GM18511 (cell line): ENCODE results near the gene UTS2.

Experiments
- ATAC-seq: cut with Tn5 transposase; IDR thresholded peaks from one replicate; pipeline ENCODE4 v1.9.1; 2021; ENCODE audit warnings: mild to moderate bottlenecking, moderate library complexity; ENCODE audit not compliant: unreplicated experiment

Gene UTS2

DNA sequence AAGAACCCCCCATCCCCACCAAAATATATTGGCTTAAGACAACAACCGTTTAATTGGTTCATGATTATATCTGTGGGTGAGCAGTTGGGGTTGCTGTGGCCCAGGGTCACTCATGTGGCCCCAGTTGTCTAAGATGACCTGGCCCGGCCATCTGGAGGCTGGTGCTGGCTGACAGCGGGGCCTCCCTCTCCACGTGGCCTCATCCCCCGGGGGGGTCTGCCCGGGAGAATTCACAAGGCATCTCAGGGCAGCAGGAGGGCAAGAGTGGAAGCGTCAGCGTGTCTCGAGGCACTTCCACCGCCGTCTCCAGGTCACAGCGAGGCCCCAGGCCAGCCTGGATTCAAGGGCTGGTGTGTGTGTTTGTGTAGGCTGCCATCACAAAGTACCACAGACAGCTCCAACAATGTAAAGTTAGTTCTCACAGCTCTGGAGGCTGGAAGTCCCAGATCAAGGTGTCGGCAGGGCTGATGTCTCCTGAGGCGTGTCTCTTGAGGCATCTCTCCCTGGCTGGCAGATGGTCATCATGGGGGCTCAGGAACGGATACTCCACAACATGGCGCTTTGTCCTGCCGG, 11.0 kb upstream of the UTS2 start:
- no peak for ATAC-seq

DNA sequence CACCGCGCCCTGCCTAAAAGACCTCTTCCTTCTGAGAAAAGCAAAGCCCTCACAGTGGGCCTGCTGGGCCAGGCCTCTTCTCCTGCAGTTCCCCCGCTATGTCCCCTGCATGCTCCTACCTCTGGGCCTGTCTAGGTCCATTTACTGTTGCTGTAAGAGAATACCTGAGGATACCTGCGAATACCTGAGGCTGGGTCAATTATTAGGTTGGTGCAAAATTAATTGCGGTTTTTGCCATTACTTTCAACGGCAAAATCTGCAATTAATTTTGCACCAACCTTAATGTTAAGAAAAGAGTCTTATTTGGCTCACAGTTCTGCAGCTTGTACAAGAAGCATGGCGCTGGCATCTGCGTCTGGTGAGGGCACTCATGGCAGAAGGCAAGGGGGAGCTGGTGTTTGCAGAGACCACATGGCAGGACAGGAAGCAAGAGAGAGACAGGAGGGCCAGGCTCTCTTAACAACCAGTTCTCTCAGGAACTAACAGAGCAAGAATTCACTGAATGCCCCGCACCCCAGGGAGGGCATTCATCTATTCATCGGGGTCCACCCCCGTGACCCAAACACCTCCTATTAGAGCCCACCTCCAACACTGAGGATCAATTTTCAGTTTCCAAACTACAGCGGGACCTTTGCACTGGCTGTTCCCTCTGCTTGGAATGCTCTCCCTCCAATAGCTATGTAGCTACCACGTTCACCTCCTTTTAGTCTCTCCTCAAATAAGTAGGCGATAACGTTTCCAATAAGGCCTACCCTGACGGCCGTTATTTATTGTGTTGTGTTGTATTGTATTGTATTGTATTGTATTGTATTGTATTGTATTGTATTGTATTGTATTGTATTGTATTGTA, 9.6 kb upstream of the UTS2 start:
- ATAC-seq = no peak

DNA sequence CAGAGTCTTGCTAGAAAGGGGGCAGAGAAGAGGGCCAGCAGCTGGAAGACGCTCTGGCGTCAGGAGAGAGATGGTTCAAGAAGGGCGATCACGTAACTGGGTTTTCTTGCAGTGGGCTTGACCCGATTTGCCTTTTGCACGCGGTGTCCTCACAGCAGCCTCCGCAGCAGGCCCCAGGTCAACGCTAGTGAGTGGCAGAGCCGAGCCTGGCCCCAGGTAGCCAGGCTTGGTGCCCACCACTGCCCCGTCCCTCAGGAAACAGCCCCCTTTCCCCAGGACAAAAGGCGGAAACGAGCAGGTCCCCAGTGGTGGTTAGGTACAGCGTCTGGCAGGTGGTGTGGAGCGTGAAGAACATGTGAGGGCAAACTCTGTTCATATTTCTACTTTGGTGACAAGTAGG, 8.6 kb upstream of the UTS2 start:
- ATAC-seq = no peak

DNA sequence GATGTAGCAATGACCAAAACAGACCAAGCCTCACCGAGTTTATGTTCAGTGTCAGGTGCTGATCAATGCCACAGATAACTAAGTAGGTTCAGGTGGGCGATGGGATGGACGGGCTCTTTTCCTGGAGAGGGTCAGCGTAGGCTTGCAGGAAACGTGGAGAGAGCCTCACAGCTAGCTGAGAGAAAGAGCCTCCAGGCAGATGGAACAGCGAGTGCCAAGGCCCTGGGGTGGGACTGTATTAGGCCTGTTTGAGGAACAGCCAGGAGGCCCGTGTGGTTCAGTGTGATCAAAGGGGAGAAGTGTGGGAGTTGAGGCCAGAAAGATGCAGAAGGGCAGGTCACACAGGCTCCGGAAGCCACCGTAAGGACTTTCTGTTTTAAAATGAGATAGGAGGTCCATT, 7.3 kb upstream of the UTS2 start:
- no peak for ATAC-seq

DNA sequence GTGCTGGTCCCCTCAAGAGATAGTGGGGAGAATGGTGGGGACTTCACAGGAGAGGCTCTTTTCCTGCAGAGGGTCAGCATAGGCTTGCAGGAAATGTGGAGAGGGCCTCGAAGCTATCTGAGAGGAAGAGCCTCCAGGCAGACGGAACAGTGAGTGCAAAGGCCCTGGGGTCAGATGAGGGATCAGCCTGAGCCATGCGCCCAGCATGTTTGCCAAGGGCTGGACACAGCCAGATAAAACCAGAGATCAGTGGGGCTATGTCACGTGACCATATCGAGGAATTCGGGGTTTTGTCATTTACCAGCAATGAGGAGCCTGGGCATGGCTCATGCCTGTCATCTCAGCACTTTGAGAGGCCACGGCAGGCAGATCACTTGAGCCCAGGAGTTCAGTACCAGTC, 6.5 kb upstream of the UTS2 start:
- no peak for ATAC-seq

DNA sequence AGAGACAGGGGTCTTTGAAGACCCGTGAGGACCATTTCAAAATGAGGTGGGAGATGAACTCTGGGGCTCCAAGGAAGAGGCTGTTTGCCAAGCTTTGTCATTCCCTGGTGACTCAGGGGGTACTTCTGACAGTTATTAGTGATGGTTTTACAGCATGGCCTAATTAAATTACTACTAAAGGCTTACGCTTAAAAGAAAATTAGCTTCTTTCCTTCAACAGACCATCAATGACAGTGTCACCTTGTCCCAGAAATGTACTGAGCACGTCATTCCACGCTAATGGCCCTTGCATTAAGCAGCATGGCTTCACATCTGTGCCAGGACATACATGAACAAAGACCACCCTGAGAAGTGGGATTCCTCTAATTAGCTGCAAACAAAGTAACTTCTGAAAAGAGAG, 5.1 kb upstream of the UTS2 start:
- ATAC-seq = no peak

DNA sequence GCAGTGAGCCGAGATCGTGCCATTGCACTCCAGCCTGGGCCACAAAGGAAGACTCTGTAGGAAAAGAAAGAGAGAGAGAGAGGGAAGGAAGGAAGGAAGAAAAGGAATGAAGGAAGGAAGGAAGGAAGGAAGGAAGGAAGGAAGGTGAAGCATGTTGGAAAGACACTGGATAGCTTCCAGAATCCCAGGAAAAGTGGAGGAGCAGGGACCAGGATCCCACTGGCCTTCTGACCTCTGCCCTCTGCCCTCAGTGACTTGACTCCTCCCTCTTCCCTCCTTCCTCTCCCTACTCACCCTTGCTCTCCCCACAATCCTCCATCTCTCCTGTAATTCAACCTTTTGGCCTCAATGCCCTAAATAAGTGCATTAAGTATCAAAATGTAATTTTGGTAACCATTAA, 4.1 kb upstream of the UTS2 start:
- ATAC-seq = no peak

DNA sequence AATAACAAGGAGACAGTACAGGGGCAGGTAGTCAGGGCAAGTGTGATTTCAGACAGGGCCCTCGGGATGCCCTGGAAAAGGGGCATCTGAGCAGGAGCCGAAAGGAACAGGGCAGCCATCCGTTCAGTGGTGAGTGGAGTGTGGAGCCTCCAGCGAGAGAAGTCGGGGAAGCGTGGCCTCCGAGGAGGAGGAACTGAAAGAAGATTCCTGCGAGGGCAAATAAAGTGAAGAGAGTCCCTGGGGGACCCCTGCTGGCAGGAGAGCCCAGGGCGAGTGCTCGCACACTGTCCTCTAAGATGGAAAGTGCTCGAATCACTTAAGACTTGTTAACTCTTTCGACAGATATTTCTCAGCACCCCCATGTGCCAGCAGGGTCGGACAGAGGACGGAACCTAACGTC, 3.5 kb upstream of the UTS2 start:
- no peak for ATAC-seq

DNA sequence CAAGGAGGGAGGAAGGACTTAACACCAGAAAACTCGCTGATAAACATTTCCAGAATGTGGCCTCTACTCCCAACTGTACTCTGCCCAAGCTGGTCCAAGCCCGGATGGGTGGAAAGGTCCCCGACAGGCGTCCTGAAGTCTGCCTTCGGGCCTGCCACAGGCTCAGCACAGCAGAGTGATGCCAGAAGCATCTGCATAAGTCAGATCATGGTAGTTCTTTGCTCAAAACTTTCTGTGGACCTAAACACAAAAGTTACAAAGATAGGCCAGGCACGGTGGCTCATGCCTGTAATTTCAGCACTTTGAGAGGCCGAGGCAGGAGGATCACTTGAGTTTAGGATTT, 790 bp upstream of the UTS2 start:
- no peak for ATAC-seq

DNA sequence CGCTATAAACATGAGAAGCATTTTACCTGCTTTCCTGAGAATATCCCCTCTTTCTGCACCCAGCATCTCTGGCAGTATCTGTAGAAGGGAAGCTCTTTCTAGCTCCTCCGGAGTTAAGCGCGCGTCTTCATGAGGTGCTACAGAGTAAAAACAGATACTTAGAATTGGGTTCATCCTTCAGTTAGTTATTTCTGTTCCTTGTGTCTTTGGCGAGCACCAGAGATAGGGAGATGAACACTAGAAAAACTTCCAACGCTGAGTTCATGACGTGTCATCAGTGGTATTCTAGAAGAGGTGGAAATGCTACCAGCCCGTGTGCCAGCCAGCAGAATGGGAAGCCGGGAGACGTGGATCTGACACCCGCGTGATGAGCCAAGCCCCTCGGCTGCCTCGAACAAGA, 2.1 kb downstream of the UTS2 start:
- no peak for ATAC-seq

DNA sequence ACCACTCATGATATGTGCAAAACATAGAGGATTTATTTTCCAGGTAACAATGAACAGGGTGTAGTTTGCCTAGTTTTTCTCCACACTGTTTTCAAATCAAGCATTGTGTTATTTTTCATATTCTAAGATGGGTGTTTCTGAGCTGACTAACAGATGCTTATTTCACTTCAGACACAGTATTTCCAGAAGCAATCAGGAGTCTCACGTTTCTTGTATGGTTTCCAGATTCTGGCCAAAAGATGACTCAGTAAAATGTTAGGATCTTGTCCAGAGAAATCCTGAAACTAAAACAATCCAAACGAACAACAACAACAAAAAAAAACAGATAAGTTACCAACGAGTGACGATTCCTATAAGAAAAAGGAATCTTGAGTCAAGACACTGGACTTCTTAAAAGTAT, 5.3 kb downstream of the UTS2 start:
- ATAC-seq = no peak

DNA sequence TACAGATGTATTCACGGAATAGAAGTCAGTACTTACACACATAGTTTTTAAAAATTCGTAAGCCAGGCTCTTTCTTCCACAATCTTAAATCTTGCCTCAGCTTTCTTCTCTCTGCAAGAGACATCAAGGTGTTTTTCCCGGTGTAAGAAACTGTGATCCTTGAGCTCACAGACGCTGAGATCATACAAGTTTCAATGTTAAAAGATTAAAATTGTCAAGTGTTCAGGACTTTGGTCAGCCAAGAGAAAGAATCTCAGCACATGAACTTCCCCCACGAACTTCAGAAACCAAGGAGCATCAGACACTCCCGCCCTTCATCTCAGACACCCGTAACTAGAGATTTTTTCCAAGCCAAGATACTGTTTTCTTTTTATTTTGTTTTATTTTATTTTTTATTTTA, 6.2 kb downstream of the UTS2 start:
- no peak for ATAC-seq

DNA sequence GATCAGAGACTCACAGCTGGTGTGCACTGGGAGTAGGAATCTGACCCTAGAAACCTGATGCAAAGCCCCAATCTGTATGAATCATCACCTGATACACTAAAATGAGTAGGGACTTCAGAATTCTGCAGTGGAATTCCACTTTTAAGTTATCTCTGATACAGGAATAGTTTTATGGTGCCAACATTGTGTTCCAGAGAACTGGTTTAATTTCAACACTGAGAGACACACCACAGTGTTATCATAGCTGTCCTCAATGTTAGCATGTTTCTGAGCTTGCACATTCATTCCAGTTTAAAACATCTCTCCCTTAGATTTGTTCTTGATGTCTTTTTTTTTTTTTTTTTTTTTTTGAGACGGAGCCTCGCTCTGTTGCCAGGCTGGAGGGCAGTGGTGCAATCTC, 7.1 kb downstream of the UTS2 start:
- no peak for ATAC-seq

DNA sequence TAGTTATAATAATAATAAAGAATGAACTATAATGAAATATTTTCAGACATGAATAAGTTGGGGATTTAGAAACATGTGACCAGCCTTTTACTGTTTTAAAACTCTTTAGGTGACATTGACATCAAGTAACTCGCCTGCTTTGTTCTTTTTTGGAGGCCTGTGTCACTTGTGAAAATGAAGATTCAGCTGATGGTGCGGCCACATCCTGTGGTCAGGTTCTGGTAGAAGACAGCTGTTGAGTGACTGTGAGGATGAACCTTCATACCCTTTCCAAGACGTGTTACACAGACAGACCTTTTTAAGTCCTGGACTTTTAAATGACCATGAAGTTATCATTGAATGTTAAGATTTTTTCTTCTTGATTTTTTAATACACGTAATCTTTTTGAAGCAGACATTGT, 10.3 kb downstream of the UTS2 start:
- ATAC-seq = no peak

DNA sequence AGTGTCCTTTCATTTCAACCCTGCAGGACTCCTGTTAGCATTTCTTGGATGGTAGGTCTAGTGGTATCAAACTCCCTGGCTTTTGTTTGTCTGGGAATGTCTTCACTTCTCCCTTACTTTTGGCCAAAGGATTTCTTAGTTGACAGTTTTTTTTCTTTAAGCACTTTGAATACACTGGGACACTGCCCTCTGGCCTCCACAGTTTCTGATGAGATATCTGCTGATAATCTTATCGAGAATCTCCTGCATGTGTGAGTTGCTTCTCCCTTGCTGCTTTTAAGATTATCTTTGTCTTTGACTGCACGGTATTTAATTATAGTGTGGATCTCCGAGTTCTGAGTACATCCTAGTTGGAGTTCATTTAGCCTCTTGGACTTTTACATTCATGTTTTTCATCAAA, 13.3 kb downstream of the UTS2 start:
- no peak for ATAC-seq

DNA sequence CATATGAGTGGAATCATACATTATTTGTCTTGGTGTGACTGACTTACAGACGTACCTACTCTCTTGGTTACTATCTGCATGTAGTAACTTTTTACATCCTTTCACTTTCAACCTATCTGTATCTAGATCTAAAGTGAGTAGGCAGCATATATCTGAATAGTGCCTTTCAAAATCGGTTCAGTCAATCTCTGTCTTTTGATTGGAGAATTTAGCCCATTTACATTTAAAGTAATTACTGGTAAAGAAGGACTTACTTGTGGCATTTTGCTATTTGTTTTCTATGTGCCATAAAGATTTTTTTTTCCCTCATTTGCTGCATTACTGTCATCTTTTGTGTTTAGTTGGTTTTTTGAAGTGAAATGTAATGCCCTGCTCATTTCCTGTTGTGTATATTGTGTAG, 14.2 kb downstream of the UTS2 start:
- no peak for ATAC-seq

DNA sequence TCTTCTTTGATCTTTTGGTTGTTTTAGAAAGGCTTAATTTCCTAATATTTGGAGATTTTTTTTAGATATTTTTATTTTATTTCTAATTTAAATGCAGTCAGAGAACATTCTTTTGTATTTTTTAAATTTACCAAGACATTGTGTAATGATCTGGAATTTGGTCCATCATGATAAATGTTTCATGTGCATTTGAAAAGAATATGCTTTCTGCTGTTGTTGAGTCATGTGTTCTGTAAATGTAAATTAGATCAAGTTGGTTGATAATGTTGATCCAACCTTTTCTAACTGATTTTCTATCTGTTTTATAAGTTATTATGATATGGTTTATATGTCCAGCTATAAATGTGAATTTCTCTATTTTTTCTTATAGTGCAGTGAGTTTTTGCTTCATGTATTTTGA, 19.8 kb downstream of the UTS2 start:
- ATAC-seq = no peak

DNA sequence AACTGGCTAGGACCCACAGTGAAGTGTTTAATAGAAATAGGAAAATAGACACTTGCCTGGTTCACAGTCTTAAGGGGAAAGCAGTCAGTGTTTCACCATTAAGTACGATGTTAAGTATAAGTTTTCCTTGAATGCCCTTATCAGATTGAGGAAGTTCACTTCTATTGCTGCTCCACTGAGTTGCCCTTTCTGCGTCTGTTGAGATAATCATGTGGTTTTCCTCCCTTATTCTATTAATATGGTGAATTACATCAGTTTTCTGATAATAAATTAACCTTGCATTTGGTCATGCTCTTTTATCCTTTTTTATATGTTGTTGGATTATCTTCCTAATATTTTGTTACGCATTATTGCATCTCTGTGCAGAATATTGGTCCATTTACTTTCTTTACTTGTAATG, 21.4 kb downstream of the UTS2 start:
- ATAC-seq = no peak

DNA sequence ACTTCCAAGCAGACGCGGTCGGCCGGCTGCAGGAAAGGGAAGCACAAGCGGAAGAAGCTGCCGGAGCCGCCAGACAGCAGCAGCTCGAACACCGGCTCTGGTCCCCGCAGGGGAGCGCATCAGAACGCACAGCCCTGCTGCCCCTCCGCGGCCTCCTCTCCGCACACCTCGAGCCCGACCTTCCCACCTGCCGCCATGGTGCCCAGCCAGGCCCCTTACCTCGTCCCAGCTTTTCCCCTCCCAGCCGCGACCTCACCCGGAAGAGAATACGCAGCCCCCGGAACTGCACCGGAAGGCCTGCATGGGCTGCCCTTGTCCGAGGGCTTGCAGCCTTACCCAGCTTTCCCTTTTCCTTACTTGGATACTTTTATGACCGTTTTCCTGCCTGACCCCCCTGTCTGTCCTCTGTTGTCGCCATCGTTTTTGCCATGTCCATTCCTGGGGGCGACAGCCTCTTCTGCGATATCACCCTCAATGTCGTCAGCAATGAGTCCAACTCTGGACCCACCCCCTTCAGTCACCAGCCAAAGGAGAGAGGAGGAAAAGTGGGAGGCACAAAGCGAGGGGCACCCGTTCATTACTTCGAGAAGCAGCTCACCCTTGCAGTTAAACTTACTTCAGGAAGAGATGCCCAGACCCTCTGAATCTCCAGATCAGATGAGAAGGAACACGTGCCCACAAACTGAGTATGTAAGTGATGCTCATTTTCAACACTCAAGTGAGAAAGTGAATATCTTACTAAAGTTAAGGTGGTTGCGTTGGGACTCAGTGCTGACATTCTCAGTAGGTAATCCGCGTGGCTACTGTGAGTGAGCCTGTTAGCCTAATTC, 25.5 kb downstream of the UTS2 start:
- no peak for ATAC-seq

DNA sequence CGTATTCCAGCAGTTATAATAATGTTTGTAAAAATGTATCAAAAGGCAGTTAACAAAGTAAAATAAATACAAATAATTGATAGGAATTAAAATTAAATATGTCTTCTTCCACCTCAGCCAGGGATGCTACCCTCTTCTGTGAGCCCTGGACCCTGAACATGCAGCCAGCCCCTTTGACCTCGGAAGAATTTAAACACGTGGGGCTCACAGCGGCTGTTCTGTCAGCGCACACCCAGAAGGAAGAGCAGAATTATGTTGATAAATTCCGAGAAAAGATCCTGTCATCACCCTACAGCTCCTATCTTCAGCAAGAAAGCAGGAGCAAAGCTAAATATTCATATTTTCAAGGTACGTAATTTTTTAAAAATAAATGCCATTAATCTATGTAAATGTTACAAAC, 26.5 kb downstream of the UTS2 start:
- ATAC-seq = no peak

DNA sequence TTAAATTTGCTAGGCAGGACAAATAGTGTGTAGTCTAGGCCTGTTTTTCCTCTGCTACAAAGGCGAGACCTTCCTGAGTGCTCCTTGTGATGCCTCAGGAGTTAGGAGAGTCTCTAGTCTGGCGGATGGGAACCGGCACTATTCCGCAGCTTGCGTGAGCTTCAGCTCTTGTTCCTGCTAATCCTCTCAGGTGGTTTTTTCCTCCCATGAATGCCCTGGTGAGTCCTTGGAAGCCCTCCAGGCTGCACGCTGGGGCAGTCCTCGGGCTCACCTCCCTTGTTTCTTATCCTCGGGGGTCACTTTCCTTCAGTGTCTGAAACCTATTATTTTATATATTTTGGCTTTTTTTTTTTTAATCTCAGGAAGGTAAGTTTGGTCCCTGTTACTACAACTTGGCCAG, 28.2 kb downstream of the UTS2 start:
- ATAC-seq = no peak

DNA sequence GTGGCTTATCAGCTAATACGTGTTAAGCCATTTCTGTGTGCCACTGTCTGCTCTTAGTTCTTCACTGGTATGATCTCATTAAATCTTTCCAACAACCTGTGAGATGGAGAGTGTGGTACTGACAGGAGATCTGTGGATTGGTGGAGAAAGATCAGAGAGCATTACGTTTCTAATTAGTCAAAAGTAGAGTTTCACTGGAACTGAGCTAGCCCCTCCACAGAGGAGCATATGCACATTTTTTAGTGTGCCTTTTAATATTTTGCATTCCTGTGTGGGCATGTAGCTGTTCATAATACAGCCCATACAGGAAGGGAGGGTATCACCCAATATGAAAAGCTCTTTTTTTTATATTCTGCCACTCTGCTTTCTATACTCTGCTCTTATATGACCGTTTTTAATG, 31.6 kb downstream of the UTS2 start:
- ATAC-seq = no peak
